Dendritic cell treated with granulocyte-macrophage colony-stimulating factor and Interleukin-4, amounts not matched to agents 40 ng/mL and 50 ng/mL, for 4 days (primary cell): ENCODE measurements around the gene GPR137C.

Experiments used
- H3K27ac Mint-ChIP-seq: one replicate; pipeline ENCODE4 v1.8.0; 2022; ENCODE audit warnings: mild to moderate bottlenecking, mixed read lengths
- H3K27me3 Mint-ChIP-seq: one replicate; pipeline ENCODE4 v1.8.0; 2022; ENCODE audit warnings: mild to moderate bottlenecking, mixed read lengths
- H3K36me3 Mint-ChIP-seq: one replicate; pipeline ENCODE4 v1.8.0; 2022; ENCODE audit warnings: low read depth, mixed read lengths
- H3K4me1 Mint-ChIP-seq: one replicate; pipeline ENCODE4 v1.8.0; 2022; ENCODE audit warnings: low read depth, mixed read lengths
- H3K4me3 Mint-ChIP-seq: one replicate; pipeline ENCODE4 v1.8.0; 2022; ENCODE audit warnings: mild to moderate bottlenecking, moderate library complexity, mixed read lengths
- H3K9me3 Mint-ChIP-seq: one replicate; pipeline ENCODE4 v1.8.0; 2022; ENCODE audit warnings: mixed read lengths
- intact Hi-C: fragments of 100-400 bp; cut with micrococcal nuclease; formaldehyde crosslinking; loops from one replicate; pipeline ENCODE4 v1.15.0; 2022

The GPR137C gene

GRCh38 chr14:52596861-52597260, 44.2 kb downstream of the GPR137C start:
- no peaks in the 10 kb centered on the region for H3K27me3 Mint-ChIP-seq
- no peaks in the 10 kb centered on the region for H3K36me3 Mint-ChIP-seq
- H3K27ac Mint-ChIP-seq, result no peak overlapping the region
- no peak overlapping the region for H3K4me3 Mint-ChIP-seq
- intact Hi-C loops, result no loop called here
- H3K4me1 Mint-ChIP-seq, result no peaks in the 10 kb centered on the region
- peaks cover 25% of the 10 kb centered on the region for H3K9me3 Mint-ChIP-seq

- no peaks in the 10 kb centered on the region for H3K27me3 Mint-ChIP-seq
- intact Hi-C loops, result no loop called here
- H3K27ac Mint-ChIP-seq, result no peak overlapping the region
- H3K9me3 Mint-ChIP-seq, result peaks cover 23% of the 10 kb centered on the region
- H3K4me3 Mint-ChIP-seq, result no peak overlapping the region
- peaks cover 7% of the 10 kb centered on the region for H3K4me1 Mint-ChIP-seq
- H3K36me3 Mint-ChIP-seq, result no peaks in the 10 kb centered on the region
These were observed 45.9 kb downstream of the GPR137C start for GRCh38 chr14:52598568-52598967.

- H3K4me1 Mint-ChIP-seq, result peaks cover 7% of the 10 kb centered on the region
- H3K9me3 Mint-ChIP-seq, result peaks cover 9% of the 10 kb centered on the region
- no peak overlapping the region for H3K4me3 Mint-ChIP-seq
- H3K27ac Mint-ChIP-seq, result no peak overlapping the region
- intact Hi-C loops, result no loop called here
- no peaks in the 10 kb centered on the region for H3K27me3 Mint-ChIP-seq
- H3K36me3 Mint-ChIP-seq, result no peaks in the 10 kb centered on the region
These were observed 47.3 kb downstream of the GPR137C start for GRCh38 chr14:52599974-52600373.

- H3K36me3 Mint-ChIP-seq, result no peaks in the 10 kb centered on the region
- no peaks in the 10 kb centered on the region for H3K27me3 Mint-ChIP-seq
- peaks cover 7% of the 10 kb centered on the region for H3K4me1 Mint-ChIP-seq
- no peak overlapping the region for H3K4me3 Mint-ChIP-seq
- intact Hi-C loops, result no loop called here
- H3K9me3 Mint-ChIP-seq, result no peaks in the 10 kb centered on the region
- no peak overlapping the region for H3K27ac Mint-ChIP-seq
These were observed 49.5 kb downstream of the GPR137C start for GRCh38 chr14:52602131-52602530.

GRCh38 chr14:52607061-52607460, 54.4 kb downstream of the GPR137C start:
- no peaks in the 10 kb centered on the region for H3K27me3 Mint-ChIP-seq
- H3K36me3 Mint-ChIP-seq, result no peaks in the 10 kb centered on the region
- no peaks in the 10 kb centered on the region for H3K9me3 Mint-ChIP-seq
- intact Hi-C loops, result no loop called here
- H3K27ac Mint-ChIP-seq, result no peak overlapping the region
- no peak overlapping the region for H3K4me3 Mint-ChIP-seq
- peaks cover 5% of the 10 kb centered on the region for H3K4me1 Mint-ChIP-seq

- H3K4me1 Mint-ChIP-seq, result no peaks in the 10 kb centered on the region
- H3K4me3 Mint-ChIP-seq, result no peak overlapping the region
- H3K27me3 Mint-ChIP-seq, result no peaks in the 10 kb centered on the region
- no peaks in the 10 kb centered on the region for H3K36me3 Mint-ChIP-seq
- no peaks in the 10 kb centered on the region for H3K9me3 Mint-ChIP-seq
- H3K27ac Mint-ChIP-seq, result no peak overlapping the region
- intact Hi-C loops, result no loop called here
These were observed 56.9 kb downstream of the GPR137C start for GRCh38 chr14:52609445-52610044.

GRCh38 chr14:52610187-52610586, 57.6 kb downstream of the GPR137C start:
- Mint-ChIP-seq H3K4me3 (no peak overlapping the region), H3K4me1 (no peaks in the 10 kb centered on the region), H3K36me3 (no peaks in the 10 kb centered on the region), H3K27ac (no peak overlapping the region), H3K27me3 (no peaks in the 10 kb centered on the region), H3K9me3 (no peaks in the 10 kb centered on the region)
- intact Hi-C loops, result no loop called here

GRCh38 chr14:52618602-52619001, 66.0 kb downstream of the GPR137C start:
- no peaks in the 10 kb centered on the region for H3K36me3 Mint-ChIP-seq
- H3K27ac Mint-ChIP-seq, result no peak overlapping the region
- intact Hi-C loops, result no loop called here
- no peaks in the 10 kb centered on the region for H3K4me1 Mint-ChIP-seq
- no peaks in the 10 kb centered on the region for H3K9me3 Mint-ChIP-seq
- no peak overlapping the region for H3K4me3 Mint-ChIP-seq
- no peaks in the 10 kb centered on the region for H3K27me3 Mint-ChIP-seq

GRCh38 chr14:52619687-52620086, 67.1 kb downstream of the GPR137C start:
- intact Hi-C loops, result no loop called here
- Mint-ChIP-seq H3K36me3 (no peaks in the 10 kb centered on the region), H3K27me3 (no peaks in the 10 kb centered on the region), H3K9me3 (no peaks in the 10 kb centered on the region), H3K4me1 (no peaks in the 10 kb centered on the region), H3K4me3 (no peak overlapping the region), H3K27ac (no peak overlapping the region)

GRCh38 chr14:52640137-52640536, 87.5 kb downstream of the GPR137C start:
- Mint-ChIP-seq H3K27ac (no peak overlapping the region), H3K4me3 (no peak overlapping the region), H3K4me1 (peaks cover 9% of the 10 kb centered on the region), H3K36me3 (peaks cover 44% of the 10 kb centered on the region), H3K27me3 (no peaks in the 10 kb centered on the region), H3K9me3 (peaks cover 13% of the 10 kb centered on the region)
- intact Hi-C loops, result no loop called here

GRCh38 chr14:52641745-52642144, 89.1 kb downstream of the GPR137C start:
- intact Hi-C loops, result no loop called here
- peaks cover 60% of the 10 kb centered on the region for H3K36me3 Mint-ChIP-seq
- peaks cover 13% of the 10 kb centered on the region for H3K9me3 Mint-ChIP-seq
- H3K27ac Mint-ChIP-seq, result no peak overlapping the region
- H3K4me3 Mint-ChIP-seq, result no peak overlapping the region
- H3K27me3 Mint-ChIP-seq, result no peaks in the 10 kb centered on the region
- peaks cover 9% of the 10 kb centered on the region for H3K4me1 Mint-ChIP-seq

- H3K27me3 Mint-ChIP-seq, result no peaks in the 10 kb centered on the region
- no peak overlapping the region for H3K4me3 Mint-ChIP-seq
- H3K36me3 Mint-ChIP-seq, result peaks cover 59% of the 10 kb centered on the region
- intact Hi-C loops, result no loop called here
- H3K9me3 Mint-ChIP-seq, result no peaks in the 10 kb centered on the region
- no peaks in the 10 kb centered on the region for H3K4me1 Mint-ChIP-seq
- no peak overlapping the region for H3K27ac Mint-ChIP-seq
These were observed 96.9 kb downstream of the GPR137C start for GRCh38 chr14:52649511-52649910.

GRCh38 chr14:52650774-52651173, 98.1 kb downstream of the GPR137C start:
- H3K4me1 Mint-ChIP-seq, result no peaks in the 10 kb centered on the region
- intact Hi-C loops, result no loop called here
- H3K27me3 Mint-ChIP-seq, result no peaks in the 10 kb centered on the region
- no peaks in the 10 kb centered on the region for H3K9me3 Mint-ChIP-seq
- H3K4me3 Mint-ChIP-seq, result no peak overlapping the region
- H3K36me3 Mint-ChIP-seq, result peaks cover 57% of the 10 kb centered on the region
- no peak overlapping the region for H3K27ac Mint-ChIP-seq

GRCh38 chr14:52656905-52657304, 104.3 kb downstream of the GPR137C start:
- no peaks in the 10 kb centered on the region for H3K27me3 Mint-ChIP-seq

GRCh38 chr14:52660325-52660724, 107.7 kb downstream of the GPR137C start:
- intact Hi-C loops, result loop anchor here (10.0 kb wide), 1 partner anchor 394 kb away; no protein-coding TSS in a partner anchor
- no peaks in the 10 kb centered on the region for H3K9me3 Mint-ChIP-seq
- no peak overlapping the region for H3K27ac Mint-ChIP-seq
- no peak overlapping the region for H3K4me3 Mint-ChIP-seq
- no peaks in the 10 kb centered on the region for H3K4me1 Mint-ChIP-seq
- H3K27me3 Mint-ChIP-seq, result no peaks in the 10 kb centered on the region
- H3K36me3 Mint-ChIP-seq, result peaks cover 61% of the 10 kb centered on the region

More at GRCh38 chr14:52656905-52657304, 104.3 kb downstream of the GPR137C start:
- no peak overlapping the region for H3K27ac Mint-ChIP-seq
- H3K4me1 Mint-ChIP-seq, result no peaks in the 10 kb centered on the region
- no peak overlapping the region for H3K4me3 Mint-ChIP-seq
- peaks cover 50% of the 10 kb centered on the region for H3K36me3 Mint-ChIP-seq
- intact Hi-C loops, result no loop called here
- H3K9me3 Mint-ChIP-seq, result no peaks in the 10 kb centered on the region
